GM12878 (cell line): ENCODE data around the gene RSRC1.
A peak's percentile ranks its signal among the peaks of the same experiment; 100 is the strongest.

Experiments
- CEBPB ChIP-seq, 2 experiments: fragments of 150-350 bp in 1 of 2; IDR thresholded peaks; 2 replicates each; pipeline ENCODE4 v1.6.1; 2012 to 2014; ENCODE audit warnings: low read depth in 2 of 2, low read length in 2 of 2, borderline replicate concordance in 1 of 2, inconsistent platforms in 1 of 2
- CHD1 ChIP-seq: IDR thresholded peaks from 2 replicates; pipeline ENCODE4 v1.6.1; 2012; ENCODE audit warnings: low read depth, low read length, improper control_type of control experiment
- EP300 ChIP-seq, 2 experiments: fragments of 150-350 bp in 1 of 2; IDR thresholded peaks; 2 replicates each; pipeline ENCODE4 v1.6.1; 2011 to 2012; ENCODE audit warnings: low read depth in 2 of 2, low read length in 2 of 2, borderline replicate concordance in 1 of 2, improper control_type of control experiment in 1 of 2, inconsistent platforms in 1 of 2; ENCODE audit not compliant: control insufficient read depth in 1 of 2
- EZH2 ChIP-seq: IDR thresholded peaks from 2 replicates; pipeline ENCODE4 v1.6.1; 2012; ENCODE audit warnings: low read depth, mild to moderate bottlenecking, control low read depth, inconsistent platforms, low read length, borderline replicate concordance; ENCODE audit not compliant: control insufficient read depth
- JUND ChIP-seq: IDR thresholded peaks from 2 replicates; pipeline ENCODE4 v1.6.1; 2012; ENCODE audit warnings: low read depth, mild to moderate bottlenecking, low read length, improper control_type of control experiment, moderate library complexity
- LARP7 ChIP-seq: fragments of 450-650 bp; IDR thresholded peaks from 2 replicates; pipeline ENCODE4 v1.6.1; 2017; ENCODE audit warnings: mild to moderate bottlenecking
- YBX1 ChIP-seq: fragments of 450-650 bp; IDR thresholded peaks from 2 replicates; pipeline ENCODE4 v1.6.1; 2016; ENCODE audit warnings: antibody characterized with exemption
- ZNF24 ChIP-seq: fragments of 450-650 bp; IDR thresholded peaks from 2 replicates; pipeline ENCODE4 v1.6.1; 2017; ENCODE audit warnings: antibody characterized with exemption, mild to moderate bottlenecking
- TF ChIP-seq, protein P1 (sequence below), 3 experiments: IDR thresholded peaks in 2 of 3; conservative IDR thresholded peaks in 1 of 3; 2 replicates each; pipeline ENCODE4 v1.5.1; 2011; ENCODE audit warnings: low read depth in 3 of 3, low read length in 3 of 3, mild to moderate bottlenecking in 3 of 3, control low read depth in 2 of 3, moderate library complexity in 2 of 3, inconsistent platforms in 1 of 3, mixed read lengths in 1 of 3; ENCODE audit not compliant: control insufficient read depth in 2 of 3, insufficient read depth in 1 of 3; ENCODE audit errors: extremely low read depth in 1 of 3
- TF ChIP-seq, protein P2 (sequence below): IDR thresholded peaks from 2 replicates; pipeline ENCODE4 v1.6.1; 2012; ENCODE audit warnings: low read depth, low read length, improper control_type of control experiment
- TF ChIP-seq, protein P3 (sequence below): fragments of 450-650 bp; IDR thresholded peaks from 2 replicates; pipeline ENCODE4 v1.6.1; 2017; ENCODE audit warnings: antibody characterized with exemption, mild to moderate bottlenecking, moderate library complexity

DNA sequence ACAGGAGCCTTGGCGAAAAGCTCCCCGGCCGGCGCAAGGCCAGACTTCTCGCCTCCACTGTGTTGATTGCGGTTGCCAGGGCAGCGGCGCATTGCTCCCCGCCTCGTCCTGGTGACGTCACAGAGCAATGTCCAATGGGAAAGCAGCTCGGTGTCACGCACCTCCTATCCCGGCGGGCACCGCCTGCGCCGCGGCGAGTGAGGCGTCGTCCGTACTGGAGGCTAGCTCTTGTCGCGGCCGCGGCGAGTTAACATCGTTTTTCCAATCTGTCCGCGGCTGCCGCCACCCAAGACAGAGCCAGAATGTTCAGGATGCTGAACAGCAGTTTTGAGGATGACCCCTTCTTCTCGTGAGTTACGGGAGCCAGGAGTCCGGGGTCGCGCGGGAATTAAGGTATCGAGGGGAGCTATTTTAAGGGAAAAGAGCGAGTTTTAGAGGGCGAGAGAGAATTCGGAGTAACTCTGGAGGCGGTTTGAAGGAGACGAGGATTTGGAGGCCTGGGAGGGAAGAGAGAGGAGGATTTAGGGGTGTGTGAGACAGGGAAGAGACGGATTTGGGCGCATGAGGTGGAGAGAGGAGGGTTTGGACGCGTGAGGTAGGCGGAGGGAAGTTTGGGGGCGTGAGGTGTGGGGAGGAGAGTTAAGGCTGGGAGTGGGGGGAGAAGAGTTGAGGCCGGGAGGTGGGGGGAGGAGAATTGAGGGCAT is 461.3 kb downstream of the RSRC1 start, which contains the start of gene MLF1:
- TF ChIP-seq EZH2 (no peak), LARP7 (no peak), JUND (no peak), EP300 (IDR thresholded peaks at IDR 0.05; ENCODE audit: borderline replicate concordance in 1 of 2, control insufficient read depth in 1 of 2, low read depth in 2 of 2, low read length in 2 of 2) (no peak), CEBPB (IDR thresholded peaks at IDR 0.05; ENCODE audit: borderline replicate concordance in 1 of 2, low read depth in 2 of 2, low read length in 2 of 2) (no peak), YBX1 (no peak), ZNF24 (no peak), CHD1 (no peak)
- TF ChIP-seq, protein P1, sequence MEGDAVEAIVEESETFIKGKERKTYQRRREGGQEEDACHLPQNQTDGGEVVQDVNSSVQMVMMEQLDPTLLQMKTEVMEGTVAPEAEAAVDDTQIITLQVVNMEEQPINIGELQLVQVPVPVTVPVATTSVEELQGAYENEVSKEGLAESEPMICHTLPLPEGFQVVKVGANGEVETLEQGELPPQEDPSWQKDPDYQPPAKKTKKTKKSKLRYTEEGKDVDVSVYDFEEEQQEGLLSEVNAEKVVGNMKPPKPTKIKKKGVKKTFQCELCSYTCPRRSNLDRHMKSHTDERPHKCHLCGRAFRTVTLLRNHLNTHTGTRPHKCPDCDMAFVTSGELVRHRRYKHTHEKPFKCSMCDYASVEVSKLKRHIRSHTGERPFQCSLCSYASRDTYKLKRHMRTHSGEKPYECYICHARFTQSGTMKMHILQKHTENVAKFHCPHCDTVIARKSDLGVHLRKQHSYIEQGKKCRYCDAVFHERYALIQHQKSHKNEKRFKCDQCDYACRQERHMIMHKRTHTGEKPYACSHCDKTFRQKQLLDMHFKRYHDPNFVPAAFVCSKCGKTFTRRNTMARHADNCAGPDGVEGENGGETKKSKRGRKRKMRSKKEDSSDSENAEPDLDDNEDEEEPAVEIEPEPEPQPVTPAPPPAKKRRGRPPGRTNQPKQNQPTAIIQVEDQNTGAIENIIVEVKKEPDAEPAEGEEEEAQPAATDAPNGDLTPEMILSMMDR (IDR thresholded peaks at IDR 0.05 in 2 of 3, conservative IDR thresholded peaks at IDR 0.05 in 1 of 3; ENCODE audit: control insufficient read depth in 2 of 3, extremely low read depth in 1 of 3, insufficient read depth in 1 of 3, low read depth in 3 of 3, low read length in 3 of 3): no peak
- TF ChIP-seq, protein P2, sequence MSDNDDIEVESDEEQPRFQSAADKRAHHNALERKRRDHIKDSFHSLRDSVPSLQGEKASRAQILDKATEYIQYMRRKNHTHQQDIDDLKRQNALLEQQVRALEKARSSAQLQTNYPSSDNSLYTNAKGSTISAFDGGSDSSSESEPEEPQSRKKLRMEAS: peak; percentile 79; the same call in 1 of the 2 replicates
- TF ChIP-seq, protein P3, sequence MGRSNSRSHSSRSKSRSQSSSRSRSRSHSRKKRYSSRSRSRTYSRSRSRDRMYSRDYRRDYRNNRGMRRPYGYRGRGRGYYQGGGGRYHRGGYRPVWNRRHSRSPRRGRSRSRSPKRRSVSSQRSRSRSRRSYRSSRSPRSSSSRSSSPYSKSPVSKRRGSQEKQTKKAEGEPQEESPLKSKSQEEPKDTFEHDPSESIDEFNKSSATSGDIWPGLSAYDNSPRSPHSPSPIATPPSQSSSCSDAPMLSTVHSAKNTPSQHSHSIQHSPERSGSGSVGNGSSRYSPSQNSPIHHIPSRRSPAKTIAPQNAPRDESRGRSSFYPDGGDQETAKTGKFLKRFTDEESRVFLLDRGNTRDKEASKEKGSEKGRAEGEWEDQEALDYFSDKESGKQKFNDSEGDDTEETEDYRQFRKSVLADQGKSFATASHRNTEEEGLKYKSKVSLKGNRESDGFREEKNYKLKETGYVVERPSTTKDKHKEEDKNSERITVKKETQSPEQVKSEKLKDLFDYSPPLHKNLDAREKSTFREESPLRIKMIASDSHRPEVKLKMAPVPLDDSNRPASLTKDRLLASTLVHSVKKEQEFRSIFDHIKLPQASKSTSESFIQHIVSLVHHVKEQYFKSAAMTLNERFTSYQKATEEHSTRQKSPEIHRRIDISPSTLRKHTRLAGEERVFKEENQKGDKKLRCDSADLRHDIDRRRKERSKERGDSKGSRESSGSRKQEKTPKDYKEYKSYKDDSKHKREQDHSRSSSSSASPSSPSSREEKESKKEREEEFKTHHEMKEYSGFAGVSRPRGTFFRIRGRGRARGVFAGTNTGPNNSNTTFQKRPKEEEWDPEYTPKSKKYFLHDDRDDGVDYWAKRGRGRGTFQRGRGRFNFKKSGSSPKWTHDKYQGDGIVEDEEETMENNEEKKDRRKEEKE: no peak
